C4-2B (cell line): ENCODE results near the gene ANKRD63.

ENCODE experiments used
- ZFX ChIP-seq: fragments of 450-650 bp; IDR thresholded peaks from 2 replicates; pipeline ENCODE4 v1.6.1; 2017
- TF ChIP-seq, protein P1 (sequence below): fragments of 450-650 bp; conservative IDR thresholded peaks from 2 replicates; pipeline ENCODE4 v1.5.1; 2017; ENCODE audit warnings: mild to moderate bottlenecking

DNA sequence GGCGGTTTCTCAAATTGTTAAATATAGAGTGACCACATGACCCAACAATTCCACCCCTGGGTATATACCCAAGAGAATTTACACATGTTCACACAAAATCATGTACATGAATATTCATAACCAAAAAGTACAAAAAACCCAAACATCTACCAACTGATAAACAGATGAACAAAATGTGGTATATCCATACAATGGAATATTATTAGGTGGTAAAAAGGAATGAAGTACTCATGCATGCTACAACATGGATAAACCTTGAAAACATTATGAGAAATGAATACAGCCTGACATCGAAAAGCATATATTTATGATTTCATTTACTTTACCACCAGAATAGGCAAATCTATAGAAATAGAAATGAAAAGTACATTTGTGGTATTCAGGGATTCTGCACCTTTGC is 17.5 kb upstream of the ANKRD63 start:
- TF ChIP-seq, protein P1, sequence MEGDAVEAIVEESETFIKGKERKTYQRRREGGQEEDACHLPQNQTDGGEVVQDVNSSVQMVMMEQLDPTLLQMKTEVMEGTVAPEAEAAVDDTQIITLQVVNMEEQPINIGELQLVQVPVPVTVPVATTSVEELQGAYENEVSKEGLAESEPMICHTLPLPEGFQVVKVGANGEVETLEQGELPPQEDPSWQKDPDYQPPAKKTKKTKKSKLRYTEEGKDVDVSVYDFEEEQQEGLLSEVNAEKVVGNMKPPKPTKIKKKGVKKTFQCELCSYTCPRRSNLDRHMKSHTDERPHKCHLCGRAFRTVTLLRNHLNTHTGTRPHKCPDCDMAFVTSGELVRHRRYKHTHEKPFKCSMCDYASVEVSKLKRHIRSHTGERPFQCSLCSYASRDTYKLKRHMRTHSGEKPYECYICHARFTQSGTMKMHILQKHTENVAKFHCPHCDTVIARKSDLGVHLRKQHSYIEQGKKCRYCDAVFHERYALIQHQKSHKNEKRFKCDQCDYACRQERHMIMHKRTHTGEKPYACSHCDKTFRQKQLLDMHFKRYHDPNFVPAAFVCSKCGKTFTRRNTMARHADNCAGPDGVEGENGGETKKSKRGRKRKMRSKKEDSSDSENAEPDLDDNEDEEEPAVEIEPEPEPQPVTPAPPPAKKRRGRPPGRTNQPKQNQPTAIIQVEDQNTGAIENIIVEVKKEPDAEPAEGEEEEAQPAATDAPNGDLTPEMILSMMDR = no peak
- no peak for TF ChIP-seq ZFX
